ENCODE results near the gene CENPQ.

DNA sequence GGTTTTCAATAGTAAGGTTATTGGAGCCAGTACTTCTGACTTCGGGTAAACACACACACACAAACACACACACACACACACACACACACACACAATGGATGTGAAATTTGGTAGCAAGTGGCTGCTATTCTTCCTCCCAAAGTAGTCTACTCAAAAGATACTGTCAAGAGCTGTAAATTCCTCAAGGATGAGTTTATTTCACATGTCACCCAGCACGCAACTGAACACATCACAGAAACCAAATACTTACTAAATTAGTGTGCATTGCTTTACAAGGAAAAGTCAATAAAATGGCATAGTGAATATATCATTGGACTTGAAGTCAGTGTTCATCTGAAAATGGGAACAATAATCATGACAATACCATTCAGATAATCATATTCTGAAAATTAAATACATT lies 33.0 kb upstream of the CENPQ start:
- TF ChIP-seq ZZZ3 (CRISPR knock-in tag; IDR thresholded peaks at IDR 0.05; ENCODE audit: borderline replicate concordance) (no peak), CHD2 (IDR thresholded peaks at IDR 0.05; ENCODE audit: low read depth, low read length) (no peak), HCFC1 (IDR thresholded peaks at IDR 0.05; ENCODE audit: low read depth, low read length) (no peak), CBX1 (IDR thresholded peaks at IDR 0.05; ENCODE audit: low read depth) (no peak), TP53 (CRISPR knock-in tag; conservative IDR thresholded peaks at IDR 0.05) (no peak), MATR3 (CRISPR knock-in tag; IDR thresholded peaks at IDR 0.05) (no peak), FOSL1 (CRISPR knock-in tag; IDR thresholded peaks at IDR 0.05; ENCODE audit: borderline replicate concordance) (no peak), EP300 (IDR thresholded peaks at IDR 0.05; ENCODE audit: low read depth in 2 of 2, low read length in 2 of 2) (no peak), EP300 (CRISPR knock-in tag; IDR thresholded peaks at IDR 0.05; ENCODE audit: borderline replicate concordance) (no peak)
- TF ChIP-seq, protein P1, sequence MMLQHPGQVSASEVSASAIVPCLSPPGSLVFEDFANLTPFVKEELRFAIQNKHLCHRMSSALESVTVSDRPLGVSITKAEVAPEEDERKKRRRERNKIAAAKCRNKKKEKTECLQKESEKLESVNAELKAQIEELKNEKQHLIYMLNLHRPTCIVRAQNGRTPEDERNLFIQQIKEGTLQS (CRISPR knock-in tag; IDR thresholded peaks at IDR 0.05) = no peak
- TF ChIP-seq, protein P2, sequence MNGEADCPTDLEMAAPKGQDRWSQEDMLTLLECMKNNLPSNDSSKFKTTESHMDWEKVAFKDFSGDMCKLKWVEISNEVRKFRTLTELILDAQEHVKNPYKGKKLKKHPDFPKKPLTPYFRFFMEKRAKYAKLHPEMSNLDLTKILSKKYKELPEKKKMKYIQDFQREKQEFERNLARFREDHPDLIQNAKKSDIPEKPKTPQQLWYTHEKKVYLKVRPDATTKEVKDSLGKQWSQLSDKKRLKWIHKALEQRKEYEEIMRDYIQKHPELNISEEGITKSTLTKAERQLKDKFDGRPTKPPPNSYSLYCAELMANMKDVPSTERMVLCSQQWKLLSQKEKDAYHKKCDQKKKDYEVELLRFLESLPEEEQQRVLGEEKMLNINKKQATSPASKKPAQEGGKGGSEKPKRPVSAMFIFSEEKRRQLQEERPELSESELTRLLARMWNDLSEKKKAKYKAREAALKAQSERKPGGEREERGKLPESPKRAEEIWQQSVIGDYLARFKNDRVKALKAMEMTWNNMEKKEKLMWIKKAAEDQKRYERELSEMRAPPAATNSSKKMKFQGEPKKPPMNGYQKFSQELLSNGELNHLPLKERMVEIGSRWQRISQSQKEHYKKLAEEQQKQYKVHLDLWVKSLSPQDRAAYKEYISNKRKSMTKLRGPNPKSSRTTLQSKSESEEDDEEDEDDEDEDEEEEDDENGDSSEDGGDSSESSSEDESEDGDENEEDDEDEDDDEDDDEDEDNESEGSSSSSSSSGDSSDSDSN (CRISPR knock-in tag; IDR thresholded peaks at IDR 0.05) = no peak
- TF ChIP-seq, protein P3, sequence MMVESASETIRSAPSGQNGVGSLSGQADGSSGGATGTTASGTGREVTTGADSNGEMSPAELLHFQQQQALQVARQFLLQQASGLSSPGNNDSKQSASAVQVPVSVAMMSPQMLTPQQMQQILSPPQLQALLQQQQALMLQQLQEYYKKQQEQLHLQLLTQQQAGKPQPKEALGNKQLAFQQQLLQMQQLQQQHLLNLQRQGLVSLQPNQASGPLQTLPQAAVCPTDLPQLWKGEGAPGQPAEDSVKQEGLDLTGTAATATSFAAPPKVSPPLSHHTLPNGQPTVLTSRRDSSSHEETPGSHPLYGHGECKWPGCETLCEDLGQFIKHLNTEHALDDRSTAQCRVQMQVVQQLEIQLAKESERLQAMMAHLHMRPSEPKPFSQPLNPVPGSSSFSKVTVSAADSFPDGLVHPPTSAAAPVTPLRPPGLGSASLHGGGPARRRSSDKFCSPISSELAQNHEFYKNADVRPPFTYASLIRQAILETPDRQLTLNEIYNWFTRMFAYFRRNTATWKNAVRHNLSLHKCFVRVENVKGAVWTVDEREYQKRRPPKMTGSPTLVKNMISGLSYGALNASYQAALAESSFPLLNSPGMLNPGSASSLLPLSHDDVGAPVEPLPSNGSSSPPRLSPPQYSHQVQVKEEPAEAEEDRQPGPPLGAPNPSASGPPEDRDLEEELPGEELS (CRISPR knock-in tag; IDR thresholded peaks at IDR 0.05) = no peak
- TF ChIP-seq, protein P4, sequence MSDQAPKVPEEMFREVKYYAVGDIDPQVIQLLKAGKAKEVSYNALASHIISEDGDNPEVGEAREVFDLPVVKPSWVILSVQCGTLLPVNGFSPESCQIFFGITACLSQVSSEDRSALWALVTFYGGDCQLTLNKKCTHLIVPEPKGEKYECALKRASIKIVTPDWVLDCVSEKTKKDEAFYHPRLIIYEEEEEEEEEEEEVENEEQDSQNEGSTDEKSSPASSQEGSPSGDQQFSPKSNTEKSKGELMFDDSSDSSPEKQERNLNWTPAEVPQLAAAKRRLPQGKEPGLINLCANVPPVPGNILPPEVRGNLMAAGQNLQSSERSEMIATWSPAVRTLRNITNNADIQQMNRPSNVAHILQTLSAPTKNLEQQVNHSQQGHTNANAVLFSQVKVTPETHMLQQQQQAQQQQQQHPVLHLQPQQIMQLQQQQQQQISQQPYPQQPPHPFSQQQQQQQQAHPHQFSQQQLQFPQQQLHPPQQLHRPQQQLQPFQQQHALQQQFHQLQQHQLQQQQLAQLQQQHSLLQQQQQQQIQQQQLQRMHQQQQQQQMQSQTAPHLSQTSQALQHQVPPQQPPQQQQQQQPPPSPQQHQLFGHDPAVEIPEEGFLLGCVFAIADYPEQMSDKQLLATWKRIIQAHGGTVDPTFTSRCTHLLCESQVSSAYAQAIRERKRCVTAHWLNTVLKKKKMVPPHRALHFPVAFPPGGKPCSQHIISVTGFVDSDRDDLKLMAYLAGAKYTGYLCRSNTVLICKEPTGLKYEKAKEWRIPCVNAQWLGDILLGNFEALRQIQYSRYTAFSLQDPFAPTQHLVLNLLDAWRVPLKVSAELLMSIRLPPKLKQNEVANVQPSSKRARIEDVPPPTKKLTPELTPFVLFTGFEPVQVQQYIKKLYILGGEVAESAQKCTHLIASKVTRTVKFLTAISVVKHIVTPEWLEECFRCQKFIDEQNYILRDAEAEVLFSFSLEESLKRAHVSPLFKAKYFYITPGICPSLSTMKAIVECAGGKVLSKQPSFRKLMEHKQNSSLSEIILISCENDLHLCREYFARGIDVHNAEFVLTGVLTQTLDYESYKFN (CRISPR knock-in tag; conservative IDR thresholded peaks at IDR 0.05) = no peak
- TF ChIP-seq, protein P5, sequence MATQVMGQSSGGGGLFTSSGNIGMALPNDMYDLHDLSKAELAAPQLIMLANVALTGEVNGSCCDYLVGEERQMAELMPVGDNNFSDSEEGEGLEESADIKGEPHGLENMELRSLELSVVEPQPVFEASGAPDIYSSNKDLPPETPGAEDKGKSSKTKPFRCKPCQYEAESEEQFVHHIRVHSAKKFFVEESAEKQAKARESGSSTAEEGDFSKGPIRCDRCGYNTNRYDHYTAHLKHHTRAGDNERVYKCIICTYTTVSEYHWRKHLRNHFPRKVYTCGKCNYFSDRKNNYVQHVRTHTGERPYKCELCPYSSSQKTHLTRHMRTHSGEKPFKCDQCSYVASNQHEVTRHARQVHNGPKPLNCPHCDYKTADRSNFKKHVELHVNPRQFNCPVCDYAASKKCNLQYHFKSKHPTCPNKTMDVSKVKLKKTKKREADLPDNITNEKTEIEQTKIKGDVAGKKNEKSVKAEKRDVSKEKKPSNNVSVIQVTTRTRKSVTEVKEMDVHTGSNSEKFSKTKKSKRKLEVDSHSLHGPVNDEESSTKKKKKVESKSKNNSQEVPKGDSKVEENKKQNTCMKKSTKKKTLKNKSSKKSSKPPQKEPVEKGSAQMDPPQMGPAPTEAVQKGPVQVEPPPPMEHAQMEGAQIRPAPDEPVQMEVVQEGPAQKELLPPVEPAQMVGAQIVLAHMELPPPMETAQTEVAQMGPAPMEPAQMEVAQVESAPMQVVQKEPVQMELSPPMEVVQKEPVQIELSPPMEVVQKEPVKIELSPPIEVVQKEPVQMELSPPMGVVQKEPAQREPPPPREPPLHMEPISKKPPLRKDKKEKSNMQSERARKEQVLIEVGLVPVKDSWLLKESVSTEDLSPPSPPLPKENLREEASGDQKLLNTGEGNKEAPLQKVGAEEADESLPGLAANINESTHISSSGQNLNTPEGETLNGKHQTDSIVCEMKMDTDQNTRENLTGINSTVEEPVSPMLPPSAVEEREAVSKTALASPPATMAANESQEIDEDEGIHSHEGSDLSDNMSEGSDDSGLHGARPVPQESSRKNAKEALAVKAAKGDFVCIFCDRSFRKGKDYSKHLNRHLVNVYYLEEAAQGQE (IDR thresholded peaks at IDR 0.05; ENCODE audit: borderline replicate concordance in 1 of 2, low read depth in 1 of 2, low read length in 2 of 2) = no peak
- TF ChIP-seq, protein P6, sequence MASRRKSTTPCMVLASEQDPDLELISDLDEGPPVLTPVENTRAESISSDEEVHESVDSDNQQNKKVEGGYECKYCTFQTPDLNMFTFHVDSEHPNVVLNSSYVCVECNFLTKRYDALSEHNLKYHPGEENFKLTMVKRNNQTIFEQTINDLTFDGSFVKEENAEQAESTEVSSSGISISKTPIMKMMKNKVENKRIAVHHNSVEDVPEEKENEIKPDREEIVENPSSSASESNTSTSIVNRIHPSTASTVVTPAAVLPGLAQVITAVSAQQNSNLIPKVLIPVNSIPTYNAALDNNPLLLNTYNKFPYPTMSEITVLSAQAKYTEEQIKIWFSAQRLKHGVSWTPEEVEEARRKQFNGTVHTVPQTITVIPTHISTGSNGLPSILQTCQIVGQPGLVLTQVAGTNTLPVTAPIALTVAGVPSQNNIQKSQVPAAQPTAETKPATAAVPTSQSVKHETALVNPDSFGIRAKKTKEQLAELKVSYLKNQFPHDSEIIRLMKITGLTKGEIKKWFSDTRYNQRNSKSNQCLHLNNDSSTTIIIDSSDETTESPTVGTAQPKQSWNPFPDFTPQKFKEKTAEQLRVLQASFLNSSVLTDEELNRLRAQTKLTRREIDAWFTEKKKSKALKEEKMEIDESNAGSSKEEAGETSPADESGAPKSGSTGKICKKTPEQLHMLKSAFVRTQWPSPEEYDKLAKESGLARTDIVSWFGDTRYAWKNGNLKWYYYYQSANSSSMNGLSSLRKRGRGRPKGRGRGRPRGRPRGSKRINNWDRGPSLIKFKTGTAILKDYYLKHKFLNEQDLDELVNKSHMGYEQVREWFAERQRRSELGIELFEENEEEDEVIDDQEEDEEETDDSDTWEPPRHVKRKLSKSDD (CRISPR knock-in tag; IDR thresholded peaks at IDR 0.05; ENCODE audit: low read depth) = no peak
